Measurements from ENCODE around the gene ISG20L2.
"Not testable (repeated sequence)": the region's sequence is repeated elsewhere in the genome, so short reads cannot be mapped to it uniquely, and the experiment has no call there.

The ISG20L2 gene

GRCh38 chr1:156772222-156772621 is 43.7 kb upstream of the ISG20L2 start:
- TF ChIP-seq, protein P1, sequence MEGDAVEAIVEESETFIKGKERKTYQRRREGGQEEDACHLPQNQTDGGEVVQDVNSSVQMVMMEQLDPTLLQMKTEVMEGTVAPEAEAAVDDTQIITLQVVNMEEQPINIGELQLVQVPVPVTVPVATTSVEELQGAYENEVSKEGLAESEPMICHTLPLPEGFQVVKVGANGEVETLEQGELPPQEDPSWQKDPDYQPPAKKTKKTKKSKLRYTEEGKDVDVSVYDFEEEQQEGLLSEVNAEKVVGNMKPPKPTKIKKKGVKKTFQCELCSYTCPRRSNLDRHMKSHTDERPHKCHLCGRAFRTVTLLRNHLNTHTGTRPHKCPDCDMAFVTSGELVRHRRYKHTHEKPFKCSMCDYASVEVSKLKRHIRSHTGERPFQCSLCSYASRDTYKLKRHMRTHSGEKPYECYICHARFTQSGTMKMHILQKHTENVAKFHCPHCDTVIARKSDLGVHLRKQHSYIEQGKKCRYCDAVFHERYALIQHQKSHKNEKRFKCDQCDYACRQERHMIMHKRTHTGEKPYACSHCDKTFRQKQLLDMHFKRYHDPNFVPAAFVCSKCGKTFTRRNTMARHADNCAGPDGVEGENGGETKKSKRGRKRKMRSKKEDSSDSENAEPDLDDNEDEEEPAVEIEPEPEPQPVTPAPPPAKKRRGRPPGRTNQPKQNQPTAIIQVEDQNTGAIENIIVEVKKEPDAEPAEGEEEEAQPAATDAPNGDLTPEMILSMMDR (IDR thresholded peaks at IDR 0.05; ENCODE audit: borderline replicate concordance, insufficient read depth, low read depth, low read length), result no peak
- no peak overlapping the region for H3K4me3 ChIP-seq (ENCODE audit: low read depth, low read length)

DNA sequence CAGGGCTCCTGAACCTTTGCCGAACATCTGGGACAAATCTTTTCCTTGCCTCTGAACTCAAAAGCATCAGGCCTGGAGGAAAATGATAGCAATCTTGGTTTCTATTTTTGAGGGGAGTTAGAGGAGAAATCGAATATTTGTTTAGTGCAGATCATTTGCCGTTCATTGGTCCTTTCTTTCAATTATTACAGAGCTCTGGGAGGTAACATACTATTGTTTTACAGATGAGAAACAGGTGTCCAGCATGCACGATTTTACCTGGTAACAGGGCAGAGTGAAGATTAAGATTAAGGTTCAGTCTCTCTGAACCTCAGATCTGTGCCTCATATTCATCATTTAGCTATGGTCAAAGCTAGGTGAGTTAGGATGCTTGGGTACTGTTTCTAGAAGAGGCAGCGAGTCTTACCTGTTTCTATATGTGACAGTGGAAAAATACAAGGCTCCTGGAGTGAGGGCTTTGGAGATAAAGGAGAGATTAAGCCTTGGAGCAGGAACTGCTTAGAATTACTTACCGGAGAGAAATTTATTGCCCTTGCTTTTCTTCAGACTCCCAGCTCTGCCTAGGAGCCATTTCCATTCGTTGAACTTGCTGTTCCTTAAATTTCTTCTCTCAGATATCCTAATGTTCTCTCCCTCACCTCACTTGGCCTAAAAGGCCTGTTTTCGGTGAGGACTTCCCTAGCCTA is 40.2 kb upstream of the ISG20L2 start:
- H3K4me3 ChIP-seq (ENCODE audit: low read depth, low read length), result peak overlapping the region; percentile 98
- TF ChIP-seq, protein P1 (IDR thresholded peaks at IDR 0.05; ENCODE audit: borderline replicate concordance, insufficient read depth, low read depth, low read length), result no peak

DNA sequence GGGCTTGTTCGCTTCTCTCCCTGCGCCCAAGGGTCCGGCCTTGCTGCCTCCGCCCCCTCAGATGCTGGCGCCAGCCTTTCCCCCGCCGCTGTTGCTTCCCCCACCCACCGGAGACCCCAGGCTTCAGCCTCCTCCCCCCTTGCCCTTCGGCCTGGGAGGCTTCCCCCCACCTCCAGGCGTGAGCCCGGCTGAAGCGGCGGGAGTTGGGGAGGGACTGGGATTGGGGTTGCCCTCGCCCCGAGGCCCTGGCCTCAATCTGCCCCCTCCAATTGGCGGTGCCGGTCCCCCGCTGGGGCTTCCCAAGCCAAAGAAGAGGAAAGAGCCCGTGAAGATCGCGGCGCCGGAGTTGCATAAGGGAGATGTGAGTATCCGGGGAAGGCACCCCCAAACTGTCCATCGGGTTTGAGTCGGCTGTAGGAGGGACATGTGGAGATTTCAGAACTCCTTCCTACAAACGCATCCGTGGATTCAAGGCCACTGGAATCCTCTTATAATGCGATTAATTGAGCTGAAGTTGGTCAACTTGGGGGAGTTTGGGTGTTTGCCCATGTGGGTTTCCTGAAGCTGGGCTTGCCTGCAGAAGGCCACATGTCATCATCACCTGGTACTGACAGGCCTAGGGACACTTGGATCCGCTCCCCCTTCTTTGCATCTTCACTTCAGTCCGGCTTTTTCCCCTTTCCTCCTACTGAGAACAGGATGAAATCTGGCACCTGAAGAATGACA is 39.5 kb upstream of the ISG20L2 start:
- H3K4me3 ChIP-seq (ENCODE audit: low read depth, low read length), result peak overlapping the region; percentile 98
- TF ChIP-seq, protein P1 (IDR thresholded peaks at IDR 0.05; ENCODE audit: borderline replicate concordance, insufficient read depth, low read depth, low read length), result no peak

- H3K4me3 ChIP-seq (ENCODE audit: low read depth, low read length), result peak within 1 kb of the TSS; percentile 98
- TF ChIP-seq, protein P1 (IDR thresholded peaks at IDR 0.05; ENCODE audit: borderline replicate concordance, insufficient read depth, low read depth, low read length), result no peak
Observed at GRCh38 chr1:156767101-156767878, 38.7 kb upstream of the ISG20L2 start, which contains the start of gene PRCC. TSS of gene PRCC (plus strand) at chr1:156767535. CDS start at chr1:156767772, 237 bp downstream.

GRCh38 chr1:156766298-156767100 is 37.9 kb upstream of the ISG20L2 start:
- TF ChIP-seq, protein P1 (IDR thresholded peaks at IDR 0.05; ENCODE audit: borderline replicate concordance, insufficient read depth, low read depth, low read length), result no peak
- peak overlapping the region; percentile 73 for H3K4me3 ChIP-seq (ENCODE audit: low read depth, low read length)

DNA sequence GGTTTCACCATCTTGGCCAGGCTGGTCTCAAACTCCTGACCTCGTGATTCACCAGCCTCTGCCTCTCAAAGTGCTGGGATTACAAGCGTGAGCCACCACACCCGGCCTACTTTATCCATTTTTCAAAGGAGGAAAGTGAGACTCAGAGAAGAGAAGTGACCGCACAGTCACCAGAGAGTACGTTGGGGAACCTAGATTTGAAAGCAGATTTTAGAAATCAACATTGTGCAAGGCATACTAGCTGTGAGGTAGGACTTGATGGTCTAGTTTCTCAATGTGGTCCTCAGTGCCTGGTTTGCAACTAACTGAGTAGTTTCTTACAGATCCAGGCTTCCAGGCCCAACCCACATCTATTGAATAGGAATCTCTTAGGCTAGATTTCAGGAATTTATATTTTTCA is 37.1 kb upstream of the ISG20L2 start:
- H3K4me3 ChIP-seq (ENCODE audit: low read depth, low read length), result no peak overlapping the region
- TF ChIP-seq, protein P1 (IDR thresholded peaks at IDR 0.05; ENCODE audit: borderline replicate concordance, insufficient read depth, low read depth, low read length), result no peak

GRCh38 chr1:156765136-156765535 is 36.6 kb upstream of the ISG20L2 start:
- not testable (repeated sequence) for H3K4me3 ChIP-seq (ENCODE audit: low read depth, low read length)

Measured in GM12875 (cell line).